Progenitor cell of endocrine pancreas (in vitro differentiated cells): ENCODE measurements around the gene MAP2K1. TPM values are rescaled to one million over a fixed set of nuclear protein-coding genes. Genes with fewer than 3 reads are reported as not detected.

Experiments used
- DNase-seq: peaks from one replicate; pipeline ENCODE4 v3.0.0; 2021; ENCODE audit warnings: low spot score; ENCODE audit not compliant: unreplicated experiment
- H3K27ac Mint-ChIP-seq: 2 replicates; pipeline ENCODE4 v1.8.0; 2021; ENCODE audit warnings: mild to moderate bottlenecking, moderate library complexity, mixed read lengths
- H3K27me3 Mint-ChIP-seq: 2 replicates; pipeline ENCODE4 v1.8.0; 2021; ENCODE audit warnings: mixed read lengths
- H3K36me3 Mint-ChIP-seq: 2 replicates; pipeline ENCODE4 v1.8.0; 2022; ENCODE audit warnings: mixed read lengths; ENCODE audit not compliant: insufficient read depth
- H3K4me1 Mint-ChIP-seq: 2 replicates; pipeline ENCODE4 v1.8.0; 2021; ENCODE audit warnings: low read depth, mixed read lengths
- H3K4me3 Mint-ChIP-seq: 2 replicates; pipeline ENCODE4 v1.8.0; 2021; ENCODE audit warnings: low read depth, mild to moderate bottlenecking, moderate library complexity, mixed read lengths
- H3K9me3 Mint-ChIP-seq: 2 replicates; pipeline ENCODE4 v1.8.0; 2021; ENCODE audit warnings: low read depth, mixed read lengths
- total RNA-seq: library from RNA; stranded (reverse); gene quantifications from 2 replicates; pipeline ENCODE4 v1.2.1, GENCODE V29; 2021
- TF ChIP-seq, protein P1 (sequence below): fragments of 200-600 bp; sonication (generic); IDR thresholded peaks from one replicate; pipeline ENCODE4 v1.5.0; 2021; ENCODE audit warnings: antibody characterized with exemption, mild to moderate bottlenecking; ENCODE audit not compliant: unreplicated experiment

Gene MAP2K1
- total RNA-seq, 1 donor from 2014 or later = 28.6 TPM

DNA sequence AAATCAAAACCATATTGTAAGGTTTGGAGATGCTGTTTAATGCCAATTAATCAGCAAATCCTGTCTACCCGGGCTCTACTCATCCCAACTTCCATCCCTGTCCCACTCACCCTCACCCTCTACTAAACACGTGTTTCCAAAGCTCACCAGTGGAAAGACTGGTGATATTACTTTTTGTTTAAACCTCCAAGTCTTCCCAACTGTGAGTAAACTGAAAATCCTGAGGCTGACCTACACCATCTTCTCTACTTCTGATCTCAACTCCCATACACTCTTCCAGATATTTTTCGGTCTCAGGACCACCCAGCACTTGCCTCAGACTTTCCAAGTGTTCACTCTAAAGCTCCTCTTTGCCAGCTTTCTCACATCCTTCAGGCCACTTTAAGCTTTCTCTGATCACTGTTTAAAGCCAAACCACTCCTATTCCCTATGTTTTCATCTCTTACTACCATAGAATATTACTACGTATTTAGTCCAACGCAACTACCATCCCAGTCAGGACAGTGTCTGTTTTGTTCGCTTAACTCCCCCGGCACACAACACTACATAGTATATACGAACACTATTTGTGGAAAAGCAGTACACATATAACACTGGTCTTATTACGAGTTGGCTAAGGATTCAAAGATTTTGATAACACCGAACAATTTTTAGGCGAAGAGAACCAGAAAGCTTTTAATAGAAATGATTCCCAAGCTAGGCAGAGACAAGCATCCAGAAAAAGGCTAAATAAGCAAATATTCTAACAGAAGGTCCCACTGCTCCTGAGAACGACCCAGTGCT, 117.3 kb downstream of the MAP2K1 start:
- TF ChIP-seq, protein P1, sequence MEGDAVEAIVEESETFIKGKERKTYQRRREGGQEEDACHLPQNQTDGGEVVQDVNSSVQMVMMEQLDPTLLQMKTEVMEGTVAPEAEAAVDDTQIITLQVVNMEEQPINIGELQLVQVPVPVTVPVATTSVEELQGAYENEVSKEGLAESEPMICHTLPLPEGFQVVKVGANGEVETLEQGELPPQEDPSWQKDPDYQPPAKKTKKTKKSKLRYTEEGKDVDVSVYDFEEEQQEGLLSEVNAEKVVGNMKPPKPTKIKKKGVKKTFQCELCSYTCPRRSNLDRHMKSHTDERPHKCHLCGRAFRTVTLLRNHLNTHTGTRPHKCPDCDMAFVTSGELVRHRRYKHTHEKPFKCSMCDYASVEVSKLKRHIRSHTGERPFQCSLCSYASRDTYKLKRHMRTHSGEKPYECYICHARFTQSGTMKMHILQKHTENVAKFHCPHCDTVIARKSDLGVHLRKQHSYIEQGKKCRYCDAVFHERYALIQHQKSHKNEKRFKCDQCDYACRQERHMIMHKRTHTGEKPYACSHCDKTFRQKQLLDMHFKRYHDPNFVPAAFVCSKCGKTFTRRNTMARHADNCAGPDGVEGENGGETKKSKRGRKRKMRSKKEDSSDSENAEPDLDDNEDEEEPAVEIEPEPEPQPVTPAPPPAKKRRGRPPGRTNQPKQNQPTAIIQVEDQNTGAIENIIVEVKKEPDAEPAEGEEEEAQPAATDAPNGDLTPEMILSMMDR = no peak
- peaks cover 26% of the 10 kb centered on the region for H3K36me3 Mint-ChIP-seq
- no peaks in the 10 kb centered on the region for H3K9me3 Mint-ChIP-seq

DNA sequence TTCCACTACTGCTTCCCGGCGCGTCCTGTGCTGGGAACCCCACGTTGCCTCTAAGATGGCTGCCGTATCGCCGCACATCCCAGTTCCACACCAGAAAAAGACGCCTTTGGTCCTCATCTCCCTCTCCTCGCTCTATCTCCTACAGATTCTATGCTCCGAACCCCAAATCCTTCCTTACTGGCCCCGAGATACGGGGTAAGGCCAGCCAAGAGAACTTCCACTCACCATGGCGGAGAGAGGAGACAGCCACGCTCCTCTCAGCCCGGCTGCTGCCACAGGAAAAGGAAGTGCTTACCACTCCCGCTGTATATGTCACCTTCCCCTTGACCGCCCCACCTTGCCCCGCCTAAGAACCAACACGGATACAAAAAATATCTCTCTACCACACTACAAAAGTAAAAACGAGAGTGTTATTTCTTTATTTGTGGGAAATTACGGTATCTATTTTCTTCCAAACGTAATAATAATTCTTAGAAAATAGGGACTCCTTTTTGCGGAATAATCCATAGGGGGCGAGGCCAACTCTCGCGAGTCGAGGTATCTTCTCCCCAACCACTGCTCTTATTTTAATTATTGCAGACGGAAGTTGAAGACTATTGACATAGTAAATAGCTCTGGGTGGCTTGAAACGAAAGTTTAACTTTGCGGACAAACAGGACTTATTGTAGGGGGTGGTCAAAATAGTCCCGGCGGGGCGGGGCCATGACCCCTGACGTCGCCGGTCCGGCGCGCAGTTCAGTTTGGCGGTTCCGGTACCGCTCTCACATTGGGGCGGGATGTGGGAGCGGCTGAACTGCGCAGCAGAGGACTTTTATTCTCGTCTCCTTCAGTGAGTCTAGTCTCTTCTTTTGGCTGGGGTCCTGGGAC, 118.1 kb downstream of the MAP2K1 start, which contains the start of the genes RPL4 and ZWILCH:
Gene RPL4 (minus strand): TSS at position 293 of the 867 bp plus-strand sequence. CDS start 65 bp downstream, at position 228.
Gene ZWILCH (plus strand): TSS at position 764 of the 867 bp plus-strand sequence. CDS start 13 bp downstream, at position 777.
- Mint-ChIP-seq H3K36me3 (peaks cover 27% of the 10 kb centered on the region), H3K27ac (peak within 1 kb of the TSS; percentile 99), H3K27me3 (no peaks in the 10 kb centered on the region), H3K4me1 (peaks cover 34% of the 10 kb centered on the region), H3K4me3 (peak within 1 kb of the TSS; percentile 95), H3K9me3 (no peaks in the 10 kb centered on the region)
- TF ChIP-seq, protein P1 = no peak
- DNase-seq = peak; percentile 29

More for the DNA sequence above, 117.3 kb downstream of the MAP2K1 start:
- Mint-ChIP-seq H3K4me3 (peak overlapping the region; percentile 95), H3K4me1 (peaks cover 34% of the 10 kb centered on the region), H3K27ac (peak overlapping the region; percentile 99), H3K27me3 (no peaks in the 10 kb centered on the region)
- no peak for DNase-seq

DNA sequence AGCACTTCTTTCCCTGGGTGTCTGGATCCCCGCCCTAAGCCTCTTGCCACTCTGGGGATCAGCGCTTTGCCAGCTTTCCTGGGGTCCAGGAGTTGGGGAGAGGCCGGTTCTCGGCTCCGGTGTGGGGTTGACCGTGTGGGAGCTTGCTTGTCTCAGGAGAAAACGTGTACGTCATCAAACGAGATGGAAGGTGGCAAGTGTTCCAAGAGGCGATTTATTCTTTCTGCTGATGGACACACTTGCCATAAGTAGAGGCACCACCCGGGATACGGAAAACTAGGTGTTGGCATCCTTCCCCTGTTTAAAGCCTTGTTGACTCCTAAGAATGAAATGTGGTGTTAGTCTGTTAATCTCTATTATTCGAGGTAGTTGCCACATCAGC, 118.7 kb downstream of the MAP2K1 start:
- H3K4me1 Mint-ChIP-seq = peaks cover 34% of the 10 kb centered on the region
- H3K9me3 Mint-ChIP-seq = no peaks in the 10 kb centered on the region
- TF ChIP-seq, protein P1 = no peak
- peak overlapping the region; percentile 95 for H3K4me3 Mint-ChIP-seq
- DNase-seq = no peak
- H3K27ac Mint-ChIP-seq = peak overlapping the region; percentile 99
- H3K36me3 Mint-ChIP-seq = peaks cover 21% of the 10 kb centered on the region
- no peaks in the 10 kb centered on the region for H3K27me3 Mint-ChIP-seq

DNA sequence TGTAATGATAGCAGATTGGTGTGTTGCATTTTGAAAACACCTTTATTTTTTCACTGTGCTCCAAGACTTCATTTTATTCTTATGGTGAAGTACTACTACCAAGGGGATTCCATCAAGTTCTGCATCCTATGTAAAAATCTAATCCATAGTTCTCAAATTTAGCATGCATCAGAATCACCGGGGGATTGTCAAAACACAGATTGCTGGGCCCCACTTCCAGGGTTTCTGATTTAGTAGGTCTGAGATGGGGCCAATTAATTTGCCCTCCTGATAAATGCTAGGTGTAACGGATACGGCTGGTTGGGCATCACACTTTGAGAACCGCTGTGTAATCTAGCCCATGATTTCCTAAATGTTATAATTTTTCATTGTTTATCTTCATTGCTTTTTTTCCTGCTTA, 119.1 kb downstream of the MAP2K1 start:
- DNase-seq = no peak
- Mint-ChIP-seq H3K4me1 (peaks cover 34% of the 10 kb centered on the region), H3K36me3 (peaks cover 20% of the 10 kb centered on the region), H3K9me3 (no peaks in the 10 kb centered on the region), H3K27ac (peak overlapping the region; percentile 99), H3K27me3 (no peaks in the 10 kb centered on the region), H3K4me3 (peak overlapping the region; percentile 95)
- TF ChIP-seq, protein P1 = no peak

DNA sequence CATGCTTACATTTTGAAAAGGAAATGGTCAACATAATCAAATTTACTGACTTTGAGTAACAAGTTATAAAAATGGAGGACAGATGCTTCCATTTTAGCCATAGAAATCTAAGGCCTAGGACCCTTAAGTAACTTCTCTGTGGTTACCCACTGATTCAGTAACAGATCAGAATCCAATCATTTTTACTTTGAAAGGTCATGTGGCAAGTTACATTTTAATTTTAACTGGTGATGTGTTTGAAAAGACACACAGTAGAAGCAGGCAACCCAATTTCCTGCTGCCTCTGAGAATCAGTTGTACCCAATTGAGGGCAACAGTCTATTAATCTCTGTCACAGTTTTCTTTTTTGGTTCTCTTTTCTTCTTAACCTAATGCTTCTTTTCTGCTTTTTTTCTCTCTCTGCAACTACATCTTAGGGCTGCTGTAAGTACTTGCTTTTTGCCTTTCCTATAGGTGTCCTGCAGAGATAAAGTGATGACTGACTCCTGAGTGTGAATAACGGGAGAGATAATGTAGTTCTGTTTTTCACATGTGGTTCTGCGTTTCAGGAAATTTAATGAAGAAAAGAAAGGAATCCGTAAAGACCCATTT, 121.7 kb downstream of the MAP2K1 start:
- DNase-seq = no peak
- H3K4me1 Mint-ChIP-seq = peaks cover 22% of the 10 kb centered on the region
- no peak overlapping the region for H3K27ac Mint-ChIP-seq
- H3K4me3 Mint-ChIP-seq = no peak overlapping the region
- no peaks in the 10 kb centered on the region for H3K9me3 Mint-ChIP-seq
- peaks cover 6% of the 10 kb centered on the region for H3K36me3 Mint-ChIP-seq
- no peaks in the 10 kb centered on the region for H3K27me3 Mint-ChIP-seq
- TF ChIP-seq, protein P1 = no peak
